ENCODE data around the gene FNIP1. TPM values are rescaled to one million over a fixed set of nuclear protein-coding genes. Genes with fewer than 3 reads are reported as not detected.
A peak's percentile ranks its signal among the peaks of the same experiment; 100 is the strongest.
"Not testable (repeated sequence)": the region's sequence is repeated elsewhere in the genome, so short reads cannot be mapped to it uniquely, and the experiment has no call there.

FNIP1 gene
- 10 to 100 TPM; 16.7 to 33.7 (median 27.4) TPM for total RNA-seq

DNA sequence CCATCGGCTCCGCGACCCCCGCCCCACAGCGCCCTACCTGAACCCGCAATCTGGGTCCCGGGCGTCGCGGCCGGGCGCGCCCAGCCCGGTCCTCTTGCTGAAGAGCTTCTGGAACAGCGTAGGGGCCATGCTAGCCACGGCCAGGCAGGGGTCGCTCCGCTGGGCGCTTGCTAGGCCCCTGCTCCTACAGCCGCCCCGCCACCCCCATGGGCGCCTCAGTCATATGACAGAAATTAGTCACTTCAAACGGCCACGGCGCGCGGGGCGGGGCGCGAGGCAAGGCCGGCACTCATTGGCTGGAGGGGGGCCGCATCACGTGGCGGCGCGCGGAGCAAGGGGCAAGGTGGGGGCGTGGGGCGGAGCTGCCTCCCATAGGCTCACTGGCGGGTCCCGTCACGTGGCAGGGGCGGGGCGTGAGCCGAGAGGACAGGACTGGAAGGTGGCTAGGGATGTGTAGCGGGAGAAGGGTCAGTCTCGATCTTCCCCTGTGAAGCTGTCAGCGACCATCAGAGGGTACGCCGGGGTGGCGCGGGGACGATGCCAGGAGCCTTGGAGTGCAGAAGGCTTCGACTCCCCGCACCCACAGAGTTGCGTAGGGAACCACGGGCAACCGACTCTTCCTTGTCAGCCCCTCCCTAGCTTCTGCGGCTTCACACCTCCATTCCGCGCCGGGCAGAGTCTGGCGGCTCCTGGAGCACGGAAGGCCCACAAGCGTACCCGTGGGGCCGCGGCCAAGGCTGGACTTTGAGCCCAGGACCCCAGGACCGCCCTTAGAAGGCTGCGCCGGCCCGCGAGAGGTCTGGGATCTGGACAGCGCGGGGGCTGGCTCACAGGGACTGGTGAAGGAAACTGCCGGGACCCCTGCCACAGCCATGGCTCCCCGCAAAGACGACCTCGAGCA is at the start of gene FNIP1:
TSS of gene FNIP1 (minus strand) at position 225 of the 901 bp plus-strand sequence. CDS start at position 129, 96 bp downstream.
- 0 to 5% (median 0%) methylated on average over 3 to 8 of the region's 79 CpGs; no CpG with 5 or more reads in 4 of the 10 experiments for WGBS, 10 experiments
- H3K4me1 ChIP-seq (replicated peaks in 1 of 2), result peaks cover 0 to 18% of the 10 kb centered on the region in 2 donors
- peak within 1 kb of the TSS; percentile 68 to 94 (median 84) for H3K4me3 ChIP-seq
- in situ Hi-C loops (cut with MboI; ENCODE audit: low pct_unique_long_range_greater_than_20kb in 2 of 9, low sequenced_read_pairs in 9 of 9, unreplicated experiment in 9 of 9), result no loop called here
- H3K27ac ChIP-seq, result peak within 1 kb of the TSS; percentile 86 to 92
- ATAC-seq (replicated peaks in 6 of 8), result peak; percentile 86 to 95 (median 94)

DNA sequence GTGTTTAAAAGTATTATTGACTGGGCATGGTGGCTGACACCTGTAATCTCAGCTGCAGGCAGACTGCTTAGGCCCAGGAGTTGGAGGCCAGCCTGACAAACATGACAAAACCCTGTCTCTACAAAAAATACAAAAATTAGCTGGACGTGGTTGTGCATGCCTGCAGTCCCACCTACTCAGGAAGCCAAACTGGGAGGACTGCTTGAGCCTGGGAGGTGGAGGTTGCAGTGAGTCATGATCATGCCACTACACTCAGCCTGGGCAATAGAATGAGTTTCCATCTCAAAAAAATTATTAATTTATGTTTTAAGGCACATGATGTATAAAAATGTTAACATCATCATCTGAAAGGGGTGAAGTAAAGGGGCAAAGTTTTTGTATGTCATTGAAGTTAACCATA is 49.7 kb upstream of the FNIP1 start:
- in situ Hi-C loops (cut with MboI; ENCODE audit: low pct_unique_long_range_greater_than_20kb in 2 of 9, low sequenced_read_pairs in 9 of 9, unreplicated experiment in 9 of 9), result no loop called here
- H3K27ac ChIP-seq, result no peak overlapping the region
- ATAC-seq (replicated peaks in 6 of 8), result no peak
- H3K4me3 ChIP-seq, result no peak overlapping the region
- WGBS, 10 experiments, result 0 to 60% (median 14%) methylated on average over 1 of the region's 1 CpG; no CpG with 5 or more reads in 5 of the 10 experiments
- H3K4me1 ChIP-seq (replicated peaks in 1 of 2), result no peaks in the 10 kb centered on the region

DNA sequence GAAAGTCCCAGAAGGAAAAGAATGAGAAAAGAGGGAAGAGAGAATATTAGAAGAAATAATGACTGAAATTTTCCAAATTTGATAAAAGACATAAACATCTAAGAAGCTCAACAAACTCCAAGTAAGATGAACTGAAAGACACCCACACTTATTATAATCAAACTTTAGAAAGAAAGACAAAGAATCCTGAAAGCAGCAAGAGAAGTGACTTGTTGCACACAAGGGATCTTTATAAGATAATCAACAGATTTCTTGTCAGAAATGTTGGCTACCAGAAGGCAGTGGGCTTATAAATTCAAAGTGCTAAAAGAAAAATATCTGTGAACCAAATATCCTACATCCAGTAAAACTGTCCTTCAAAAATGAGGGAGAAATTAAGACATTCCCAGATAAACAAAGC is 49.0 kb upstream of the FNIP1 start:
- Histone ChIP-seq H3K4me1 (replicated peaks in 1 of 2) (no peaks in the 10 kb centered on the region), H3K27ac (no peak overlapping the region), H3K4me3 (no peak overlapping the region)
- in situ Hi-C loops (cut with MboI; ENCODE audit: low pct_unique_long_range_greater_than_20kb in 2 of 9, low sequenced_read_pairs in 9 of 9, unreplicated experiment in 9 of 9), result no loop called here
- ATAC-seq (replicated peaks in 6 of 8), result no peak

DNA sequence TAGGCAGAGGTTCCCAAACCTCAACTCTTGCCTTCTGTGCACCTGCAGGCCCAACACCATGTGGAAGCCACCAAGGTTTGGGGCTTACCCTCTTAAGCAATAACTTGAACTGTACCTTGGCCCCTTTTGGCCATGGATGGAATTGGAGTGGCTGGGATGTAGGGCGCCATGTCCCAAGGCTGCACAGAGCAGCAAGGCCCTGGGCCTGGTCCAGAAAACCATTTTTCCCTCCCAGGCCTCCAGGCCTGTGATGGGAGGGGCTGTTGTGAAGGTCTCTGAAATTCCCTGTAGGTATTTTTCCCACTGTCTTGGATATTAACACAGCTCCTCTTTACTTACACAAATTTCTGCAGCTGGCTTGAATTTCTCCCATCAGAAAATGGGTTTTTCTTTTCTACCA is 46.2 kb upstream of the FNIP1 start:
- H3K27ac ChIP-seq; H3K4me3 ChIP-seq; in situ Hi-C loops (cut with MboI; ENCODE audit: low pct_unique_long_range_greater_than_20kb in 2 of 9, low sequenced_read_pairs in 9 of 9, unreplicated experiment in 9 of 9); H3K4me1 ChIP-seq (replicated peaks in 1 of 2); ATAC-seq (replicated peaks in 6 of 8): not testable (repeated sequence)
- 60 to 67% methylated on average over 1 of the region's 1 CpG; no CpG with 5 or more reads in 8 of the 10 experiments for WGBS, 10 experiments

- WGBS, 10 experiments, result 0 to 90% (median 45%) methylated on average over 1 to 2 of the region's 2 CpGs; no CpG with 5 or more reads in 6 of the 10 experiments
- H3K4me1 ChIP-seq (replicated peaks in 1 of 2); ATAC-seq (replicated peaks in 6 of 8); H3K4me3 ChIP-seq; in situ Hi-C loops (cut with MboI; ENCODE audit: low pct_unique_long_range_greater_than_20kb in 2 of 9, low sequenced_read_pairs in 9 of 9, unreplicated experiment in 9 of 9); H3K27ac ChIP-seq: not testable (repeated sequence)
These were observed 35.9 kb upstream of the FNIP1 start for GRCh38 chr5:131832702-131833101.

DNA sequence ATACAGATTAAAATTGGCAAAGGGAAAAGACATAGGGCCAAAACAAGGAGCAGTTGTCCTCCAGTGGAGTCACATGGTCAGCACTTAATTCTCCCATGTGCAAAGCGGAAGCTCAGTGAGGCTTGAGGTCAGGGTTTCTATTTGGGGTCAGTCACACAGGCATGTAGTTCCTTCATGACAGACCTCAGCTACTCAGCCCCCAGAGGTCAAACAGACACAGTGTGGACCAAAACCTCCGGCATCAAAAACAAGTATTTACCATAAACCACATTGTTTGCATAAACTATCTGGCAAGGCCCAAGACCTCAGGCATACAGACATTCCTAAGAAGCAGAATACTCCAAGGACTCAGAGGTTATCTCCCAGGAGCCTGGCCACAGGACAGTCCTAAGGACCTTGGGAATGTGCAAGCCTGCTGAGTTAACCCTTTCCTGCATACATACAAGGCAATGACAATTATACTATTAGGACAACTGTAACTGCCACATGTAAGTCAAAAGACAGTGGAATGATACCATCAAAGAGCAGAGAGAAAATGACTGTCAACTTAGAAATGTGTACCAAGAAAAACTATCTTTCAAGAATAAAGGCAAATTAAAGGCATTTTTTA is 28.7 kb upstream of the FNIP1 start:
- in situ Hi-C loops (cut with MboI; ENCODE audit: low pct_unique_long_range_greater_than_20kb in 2 of 9, low sequenced_read_pairs in 9 of 9, unreplicated experiment in 9 of 9), result no loop called here
- H3K4me3 ChIP-seq, result no peak overlapping the region
- no peak overlapping the region for H3K27ac ChIP-seq
- ATAC-seq (replicated peaks in 6 of 8), result peak in 3 of 8 experiments; percentile 35 to 97 (median 96)
- H3K4me1 ChIP-seq (replicated peaks in 1 of 2), result no peaks in the 10 kb centered on the region
- 42 to 100% (median 100%) methylated on average over 1 to 2 of the region's 2 CpGs; no CpG with 5 or more reads in 5 of the 10 experiments for WGBS, 10 experiments

DNA sequence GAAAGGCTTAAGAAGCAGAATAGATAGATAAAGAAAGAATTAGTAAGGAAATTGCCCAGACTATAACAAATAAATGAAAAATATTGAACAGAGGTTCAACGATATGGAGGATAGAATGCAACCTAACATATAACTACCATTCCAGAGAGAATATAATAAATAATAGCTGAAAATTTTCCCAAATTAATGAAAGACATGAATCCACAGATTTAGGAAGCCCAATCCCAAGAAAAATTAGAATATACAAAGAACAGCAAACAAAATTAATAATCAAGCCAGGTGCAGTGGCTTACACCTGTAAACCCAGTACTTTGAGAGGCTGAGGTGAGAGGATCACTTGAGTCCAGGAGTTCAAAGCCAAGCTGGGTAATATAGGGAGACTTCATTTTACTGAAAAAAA is 27.8 kb upstream of the FNIP1 start:
- Histone ChIP-seq H3K4me3 (no peak overlapping the region), H3K27ac (no peak overlapping the region), H3K4me1 (replicated peaks in 1 of 2) (no peaks in the 10 kb centered on the region)
- WGBS, 10 experiments, result 53 to 100% (median 74%) methylated on average over 1 of the region's 1 CpG; no CpG with 5 or more reads in 2 of the 10 experiments
- in situ Hi-C loops (cut with MboI; ENCODE audit: low pct_unique_long_range_greater_than_20kb in 2 of 9, low sequenced_read_pairs in 9 of 9, unreplicated experiment in 9 of 9), result loop anchor here in 3 of 9 experiments (25.0 kb wide), 1 partner anchor 188 kb away; the partner anchor contains the start of gene ACSL6 (in 3 of the 3)
- no peak for ATAC-seq (replicated peaks in 6 of 8)

DNA sequence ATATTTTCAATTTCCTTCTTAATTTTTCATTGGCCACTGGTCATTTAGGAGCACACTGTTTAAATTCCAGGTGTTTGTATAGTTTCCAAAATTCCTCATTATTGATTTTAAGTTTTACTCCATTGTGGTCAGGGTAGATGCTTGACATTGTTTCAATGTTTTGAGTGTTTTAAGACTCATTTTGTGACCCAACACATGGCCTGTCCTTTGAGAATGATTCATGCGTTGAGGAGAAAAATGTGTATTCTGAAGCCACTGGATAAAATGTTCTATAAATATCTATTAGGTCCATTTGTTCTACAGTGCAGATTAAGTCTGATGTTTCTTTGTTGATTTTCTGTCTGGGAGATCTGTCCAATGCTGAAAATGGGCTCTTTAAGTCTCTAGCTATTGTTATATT is 24.4 kb upstream of the FNIP1 start:
- Histone ChIP-seq H3K4me1 (replicated peaks in 1 of 2) (no peaks in the 10 kb centered on the region), H3K4me3 (no peak overlapping the region), H3K27ac (no peak overlapping the region)
- in situ Hi-C loops (cut with MboI; ENCODE audit: low pct_unique_long_range_greater_than_20kb in 2 of 9, low sequenced_read_pairs in 9 of 9, unreplicated experiment in 9 of 9), result loop anchor here in 3 of 9 experiments (25.0 kb wide), 1 partner anchor 191 kb away; the partner anchor contains the start of gene ACSL6 (in 3 of the 3)
- no peak for ATAC-seq (replicated peaks in 6 of 8)
- 0 to 100% (median 86%) methylated on average over 1 of the region's 1 CpG; no CpG with 5 or more reads in 2 of the 10 experiments for WGBS, 10 experiments

DNA sequence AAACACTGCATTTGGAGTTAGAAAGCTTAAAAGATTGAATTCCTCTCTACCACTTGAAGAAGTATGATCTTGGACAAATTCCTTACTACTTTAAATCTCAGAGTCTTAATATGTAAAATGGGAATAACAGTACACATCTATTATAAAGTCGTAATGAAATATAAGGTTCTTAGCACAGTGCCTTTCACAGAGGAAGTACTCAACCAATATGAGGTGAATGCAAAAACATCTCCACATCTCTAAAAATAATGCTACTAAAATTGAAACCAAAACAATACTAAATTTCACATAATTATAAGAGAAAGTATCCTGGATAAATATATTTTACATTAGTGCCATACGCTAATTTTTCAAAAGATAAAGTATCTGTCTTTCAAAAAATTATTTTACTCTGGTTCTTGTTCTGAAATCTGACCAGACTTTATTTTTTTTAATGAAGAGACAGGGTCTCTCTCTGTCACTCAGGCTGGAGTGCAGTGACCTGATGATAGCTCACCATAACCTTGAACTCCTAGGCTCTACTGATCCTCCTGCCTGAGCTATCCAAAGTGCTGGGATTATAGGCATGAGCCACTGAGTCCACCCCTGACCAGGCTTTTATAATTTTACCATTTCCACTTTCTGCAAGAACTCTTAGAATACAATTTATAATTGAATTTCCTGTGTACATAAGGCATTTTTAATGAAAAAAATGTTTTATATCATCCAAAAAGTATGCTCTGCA is 21.3 kb upstream of the FNIP1 start:
- in situ Hi-C loops (cut with MboI; ENCODE audit: low pct_unique_long_range_greater_than_20kb in 2 of 9, low sequenced_read_pairs in 9 of 9, unreplicated experiment in 9 of 9), result loop anchor here in 4 of 9 experiments (10.0 to 25.0 kb wide), 2 partner anchors 187 to 194 kb away; partner anchors contain the start of gene ACSL6 (in 3 of the 4)
- Histone ChIP-seq H3K27ac (no peak overlapping the region), H3K4me3 (no peak overlapping the region), H3K4me1 (replicated peaks in 1 of 2) (no peaks in the 10 kb centered on the region)
- WGBS, 10 experiments, result 50 to 100% (median 93%) methylated on average over 1 to 2 of the region's 2 CpGs; no CpG with 5 or more reads in 1 of the 10 experiments
- ATAC-seq (replicated peaks in 6 of 8), result no peak

DNA sequence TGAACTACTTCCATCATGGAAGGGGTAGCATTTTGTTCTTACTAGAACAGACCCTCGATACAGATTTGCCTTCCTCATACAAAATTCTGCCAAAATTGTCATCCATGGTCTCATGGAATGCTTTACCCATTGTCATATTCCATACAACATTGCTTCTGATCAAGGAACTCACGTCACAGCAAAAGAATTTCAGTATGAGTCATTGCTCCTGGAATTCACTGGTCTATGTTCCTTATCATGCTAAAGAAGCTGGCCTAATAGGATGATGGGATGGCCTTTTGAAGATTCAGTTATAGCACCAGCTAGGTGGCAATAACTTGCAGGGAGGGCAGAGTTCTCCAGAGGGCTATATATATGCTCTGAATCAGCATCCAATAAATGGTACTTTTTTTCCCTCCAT is 18.2 kb upstream of the FNIP1 start:
- Histone ChIP-seq H3K4me1 (replicated peaks in 1 of 2) (no peaks in the 10 kb centered on the region), H3K27ac (no peak overlapping the region), H3K4me3 (no peak overlapping the region)
- peak in 7 of 8 experiments; percentile 36 to 62 (median 59) for ATAC-seq (replicated peaks in 6 of 8)
- in situ Hi-C loops (cut with MboI; ENCODE audit: low pct_unique_long_range_greater_than_20kb in 2 of 9, low sequenced_read_pairs in 9 of 9, unreplicated experiment in 9 of 9), result loop anchor here in 4 of 9 experiments (10.0 to 25.0 kb wide), 2 partner anchors 190 to 197 kb away; partner anchors contain the start of gene ACSL6 (in 3 of the 4)
- WGBS, 10 experiments, result 12 to 71% (median 55%) methylated on average over 1 to 2 of the region's 2 CpGs; no CpG with 5 or more reads in 3 of the 10 experiments

GRCh38 chr5:131812371-131813160 is 15.7 kb upstream of the FNIP1 start:
- Histone ChIP-seq H3K4me3 (no peak overlapping the region), H3K4me1 (replicated peaks in 1 of 2) (no peaks in the 10 kb centered on the region), H3K27ac (no peak overlapping the region)
- WGBS, 10 experiments, result 43 to 88% (median 77%) methylated on average over 1 to 4 of the region's 4 CpGs; no CpG with 5 or more reads in 3 of the 10 experiments
- peak in 3 of 8 experiments; percentile 29 to 73 (median 40) for ATAC-seq (replicated peaks in 6 of 8)
- in situ Hi-C loops (cut with MboI; ENCODE audit: low pct_unique_long_range_greater_than_20kb in 2 of 9, low sequenced_read_pairs in 9 of 9, unreplicated experiment in 9 of 9), result loop anchor here in 4 of 9 experiments (10.0 to 25.0 kb wide), 2 partner anchors 192 to 200 kb away; partner anchors contain the start of gene ACSL6 (in 3 of the 4)

Data from motor neuron (in vitro differentiated cells).